Activated naive CD4-positive, alpha-beta T cell treated with anti-CD3 and anti-CD28 coated beads, Interleukin-2, amount 10 ng/mL, durations not matched to agents 7 days and 5 days (primary cell): ENCODE data around the gene CENPA.
"Not testable (repeated sequence)": the region's sequence is repeated elsewhere in the genome, so short reads cannot be mapped to it uniquely, and the experiment has no call there.

Experiments
- CTCF ChIA-PET: fragments of 350-600 bp; sonication (Branson Sonifier 250); formaldehyde crosslinking; loops from one replicate; lab custom pipeline; 2021; ENCODE audit warnings: antibody characterized with exemption; lab: Charles Lee
- DNase-seq: peaks from one replicate; pipeline ENCODE4 v3.0.0-alpha.2; 2020
- H3K27ac Mint-ChIP-seq: one replicate; pipeline ENCODE4 v1.8.0; 2021; ENCODE audit warnings: mild to moderate bottlenecking, moderate library complexity, mixed read lengths
- H3K27me3 Mint-ChIP-seq: one replicate; pipeline ENCODE4 v1.8.0; 2021; ENCODE audit warnings: mild to moderate bottlenecking, mixed read lengths
- H3K36me3 Mint-ChIP-seq: one replicate; pipeline ENCODE4 v1.8.0; 2021; ENCODE audit warnings: mixed read lengths
- H3K4me1 Mint-ChIP-seq: one replicate; pipeline ENCODE4 v1.8.0; 2021; ENCODE audit warnings: mixed read lengths
- H3K4me3 Mint-ChIP-seq: one replicate; pipeline ENCODE4 v1.8.0; 2021; ENCODE audit warnings: mild to moderate bottlenecking, moderate library complexity, mixed read lengths
- H3K9me3 Mint-ChIP-seq: one replicate; pipeline ENCODE4 v1.8.0; 2021; ENCODE audit warnings: mixed read lengths

The CENPA gene

GRCh38 chr2:26785431-26786206 lies at the start of gene CENPA:
CENPA (plus strand) TSS chr2:26786056; CDS start chr2:26786197, 141 bp downstream.
- peak; percentile 97 for DNase-seq
- Mint-ChIP-seq H3K9me3 (peaks cover under 1% of the 10 kb centered on the region), H3K27me3 (no peaks in the 10 kb centered on the region), H3K4me3 (peak within 1 kb of the TSS; percentile 86), H3K27ac (peak within 1 kb of the TSS; percentile 89), H3K4me1 (peaks cover 44% of the 10 kb centered on the region), H3K36me3 (peaks cover 29% of the 10 kb centered on the region)
- CTCF ChIA-PET = interaction anchor here (1.2 kb wide), 1 partner anchor 15 kb away, joined by 3 read pairs; no protein-coding TSS in a partner anchor

GRCh38 chr2:26737221-26737620 lies 48.6 kb upstream of the CENPA start:
- Mint-ChIP-seq H3K4me3 (no peak overlapping the region), H3K9me3 (no peaks in the 10 kb centered on the region), H3K4me1 (peaks cover 2% of the 10 kb centered on the region), H3K27me3 (peaks cover 43% of the 10 kb centered on the region), H3K36me3 (no peaks in the 10 kb centered on the region), H3K27ac (no peak overlapping the region)
- CTCF ChIA-PET = no interaction called here
- DNase-seq = no peak

GRCh38 chr2:26738481-26738880 lies 47.4 kb upstream of the CENPA start:
- CTCF ChIA-PET = no interaction called here
- Mint-ChIP-seq H3K9me3 (no peaks in the 10 kb centered on the region), H3K27me3 (peaks cover 43% of the 10 kb centered on the region), H3K36me3 (no peaks in the 10 kb centered on the region), H3K27ac (no peak overlapping the region), H3K4me1 (peaks cover 2% of the 10 kb centered on the region), H3K4me3 (no peak overlapping the region)
- no peak for DNase-seq

- no peak overlapping the region for H3K27ac Mint-ChIP-seq
- CTCF ChIA-PET = no interaction called here
These were observed 46.3 kb upstream of the CENPA start for GRCh38 chr2:26739514-26739913.

GRCh38 chr2:26740346-26740745 lies 45.5 kb upstream of the CENPA start:
- no peak overlapping the region for H3K4me3 Mint-ChIP-seq
- peaks cover 34% of the 10 kb centered on the region for H3K27me3 Mint-ChIP-seq
- H3K9me3 Mint-ChIP-seq = no peaks in the 10 kb centered on the region
- H3K36me3 Mint-ChIP-seq = no peaks in the 10 kb centered on the region
- CTCF ChIA-PET = interaction anchor here (1.5 to 9.7 kb wide), 2 partner anchors 7 to 134 kb away, joined by 3 to 160 read pairs; no protein-coding TSS in a partner anchor
- DNase-seq = no peak
- H3K27ac Mint-ChIP-seq = no peak overlapping the region
- peaks cover 2% of the 10 kb centered on the region for H3K4me1 Mint-ChIP-seq

More at GRCh38 chr2:26739514-26739913, 46.3 kb upstream of the CENPA start:
- Mint-ChIP-seq H3K36me3 (no peaks in the 10 kb centered on the region), H3K9me3 (no peaks in the 10 kb centered on the region), H3K4me3 (no peak overlapping the region), H3K27me3 (peaks cover 37% of the 10 kb centered on the region), H3K4me1 (peaks cover 2% of the 10 kb centered on the region)
- DNase-seq = no peak

GRCh38 chr2:26740890-26741302 lies 45.0 kb upstream of the CENPA start:
- Mint-ChIP-seq H3K4me3 (no peak overlapping the region), H3K9me3 (no peaks in the 10 kb centered on the region), H3K27me3 (peaks cover 39% of the 10 kb centered on the region), H3K36me3 (no peaks in the 10 kb centered on the region), H3K4me1 (peaks cover 2% of the 10 kb centered on the region), H3K27ac (no peak overlapping the region)
- CTCF ChIA-PET = interaction anchor here (1.5 to 9.7 kb wide), 2 partner anchors 8 to 134 kb away, joined by 3 to 160 read pairs; no protein-coding TSS in a partner anchor
- peak; percentile 29 for DNase-seq

- peaks cover 35% of the 10 kb centered on the region for H3K27me3 Mint-ChIP-seq
- DNase-seq = no peak
- H3K4me3 Mint-ChIP-seq = no peak overlapping the region
- H3K9me3 Mint-ChIP-seq = no peaks in the 10 kb centered on the region
- no peak overlapping the region for H3K27ac Mint-ChIP-seq
- H3K4me1 Mint-ChIP-seq = peaks cover 2% of the 10 kb centered on the region
- H3K36me3 Mint-ChIP-seq = no peaks in the 10 kb centered on the region
- CTCF ChIA-PET = interaction anchor here (0.6 to 9.7 kb wide), 3 partner anchors 8 to 180 kb away, joined by 3 to 160 read pairs (median 7); a partner anchor contains a TSS
These were observed 43.6 kb upstream of the CENPA start for GRCh38 chr2:26742048-26742770.

- H3K27me3 Mint-ChIP-seq = peaks cover 28% of the 10 kb centered on the region
- H3K27ac Mint-ChIP-seq = no peak overlapping the region
- peaks cover 2% of the 10 kb centered on the region for H3K4me1 Mint-ChIP-seq
- no peak for DNase-seq
- H3K9me3 Mint-ChIP-seq = no peaks in the 10 kb centered on the region
- CTCF ChIA-PET = interaction anchor here (1.1 to 9.7 kb wide), 3 partner anchors 10 to 137 kb away, joined by 3 to 160 read pairs (median 7); no protein-coding TSS in a partner anchor
- no peak overlapping the region for H3K4me3 Mint-ChIP-seq
- no peaks in the 10 kb centered on the region for H3K36me3 Mint-ChIP-seq
These were observed 42.0 kb upstream of the CENPA start for GRCh38 chr2:26743852-26744251.

GRCh38 chr2:26744953-26745352 lies 40.9 kb upstream of the CENPA start:
- Mint-ChIP-seq H3K4me3 (no peak overlapping the region), H3K4me1 (peaks cover 2% of the 10 kb centered on the region), H3K9me3 (no peaks in the 10 kb centered on the region), H3K27ac (no peak overlapping the region), H3K27me3 (peaks cover 23% of the 10 kb centered on the region), H3K36me3 (no peaks in the 10 kb centered on the region)
- no peak for DNase-seq
- CTCF ChIA-PET = interaction anchor here (1.0 to 9.7 kb wide), 11 partner anchors 9 to 249 kb away, joined by 3 to 160 read pairs (median 5); no protein-coding TSS in a partner anchor

GRCh38 chr2:26745609-26746327 lies 40.1 kb upstream of the CENPA start:
- Mint-ChIP-seq H3K9me3 (no peaks in the 10 kb centered on the region), H3K4me3 (no peak overlapping the region), H3K27ac (no peak overlapping the region), H3K27me3 (peaks cover 25% of the 10 kb centered on the region), H3K36me3 (no peaks in the 10 kb centered on the region), H3K4me1 (peaks cover under 1% of the 10 kb centered on the region)
- DNase-seq = peak; percentile 88
- CTCF ChIA-PET = interaction anchor here (0.7 to 9.7 kb wide), 12 partner anchors 9 to 250 kb away, joined by 3 to 160 read pairs (median 4); no protein-coding TSS in a partner anchor

GRCh38 chr2:26746934-26747333 lies 38.9 kb upstream of the CENPA start:
- Mint-ChIP-seq H3K4me3 (no peak overlapping the region), H3K4me1 (no peaks in the 10 kb centered on the region), H3K27ac (no peak overlapping the region), H3K36me3 (no peaks in the 10 kb centered on the region), H3K9me3 (no peaks in the 10 kb centered on the region), H3K27me3 (peaks cover 16% of the 10 kb centered on the region)
- no peak for DNase-seq
- CTCF ChIA-PET = interaction anchor here (1.2 to 9.7 kb wide), 3 partner anchors 13 to 170 kb away, joined by 3 to 160 read pairs (median 3); no protein-coding TSS in a partner anchor

GRCh38 chr2:26749787-26750420 lies 36.0 kb upstream of the CENPA start:
- H3K4me3 Mint-ChIP-seq, H3K36me3 Mint-ChIP-seq: not testable (repeated sequence)

GRCh38 chr2:26750467-26750866 lies 35.4 kb upstream of the CENPA start:
- DNase-seq, H3K9me3 Mint-ChIP-seq, H3K36me3 Mint-ChIP-seq, H3K27ac Mint-ChIP-seq, H3K4me3 Mint-ChIP-seq, H3K4me1 Mint-ChIP-seq, CTCF ChIA-PET: not testable (repeated sequence)
- peaks cover 29% of the 10 kb centered on the region for H3K27me3 Mint-ChIP-seq

More at GRCh38 chr2:26749787-26750420, 36.0 kb upstream of the CENPA start:
- not testable (repeated sequence) for H3K27ac Mint-ChIP-seq, DNase-seq, H3K9me3 Mint-ChIP-seq, H3K4me1 Mint-ChIP-seq
- CTCF ChIA-PET = interaction anchor here (9.7 kb wide), 1 partner anchor 143 kb away, joined by 160 read pairs; no protein-coding TSS in a partner anchor
- H3K27me3 Mint-ChIP-seq = peaks cover 25% of the 10 kb centered on the region
